K562 (cell line): ENCODE results near the gene VWA5B1.

ENCODE experiments used
- CAMTA2 ChIP-seq: fragments of 250-450 bp; sonication (Bioruptor Pico); conservative IDR thresholded peaks from 2 replicates; pipeline ENCODE4 v1.5.1; 2022
- FOXM1 ChIP-seq, 2 experiments: fragments of 450-650 bp in 1 of 2; sonication (generic) in 1 of 2; formaldehyde crosslinking in 1 of 2; IDR thresholded peaks; 2 replicates each; pipeline versions ENCODE4 v1.6.1 to v1.9.0; 2017 to 2022; ENCODE audit warnings: low read depth in 2 of 2, mild to moderate bottlenecking in 2 of 2, missing genetic modification reagents in 1 of 2, moderate library complexity in 1 of 2
- L3MBTL2 ChIP-seq: fragments of 450-650 bp; IDR thresholded peaks from 2 replicates; pipeline ENCODE4 v1.6.1; 2016; ENCODE audit warnings: mild to moderate bottlenecking, moderate library complexity
- MEF2A ChIP-seq: IDR thresholded peaks from 2 replicates; pipeline ENCODE4 v1.6.1; 2011; ENCODE audit warnings: low read depth, mild to moderate bottlenecking, low read length, moderate library complexity; ENCODE audit not compliant: control insufficient read depth
- NBN ChIP-seq: fragments of 450-650 bp; IDR thresholded peaks from 2 replicates; pipeline ENCODE4 v1.6.1; 2016; ENCODE audit warnings: low read depth, mild to moderate bottlenecking
- PCBP2 ChIP-seq: fragments of 200-400 bp; formaldehyde crosslinking; IDR thresholded peaks from 2 replicates; pipeline ENCODE4 v1.6.1; 2018; ENCODE audit warnings: low read length, low read depth, mild to moderate bottlenecking, moderate library complexity; ENCODE audit not compliant: poor library complexity, severe bottlenecking
- POLR2A ChIP-seq: fragments of 450-650 bp; conservative IDR thresholded peaks from 2 replicates; pipeline ENCODE4 v1.6.1; 2016
- TBL1XR1 ChIP-seq, 2 experiments: IDR thresholded peaks; 2 replicates each; pipeline ENCODE4 v1.6.1; 2012; ENCODE audit warnings: improper control_type of control experiment in 2 of 2, low read length in 2 of 2, mild to moderate bottlenecking in 1 of 2
- ZC3H4 ChIP-seq: sonication (generic); formaldehyde crosslinking; IDR thresholded peaks from 2 replicates; pipeline ENCODE4 v1.9.0; 2021; ENCODE audit warnings: missing genetic modification reagents, borderline replicate concordance
- ZFP30 ChIP-seq: fragments of 250-450 bp; sonication (Bioruptor Pico); IDR thresholded peaks from 2 replicates; pipeline ENCODE4 v1.8.0; 2022; ENCODE audit warnings: moderate library complexity, mild to moderate bottlenecking, inconsistent platforms, borderline replicate concordance
- ZNF41 ChIP-seq: fragments of 250-450 bp; sonication (Bioruptor Pico); conservative IDR thresholded peaks from 2 replicates; pipeline ENCODE4 v1.4.0; 2020; ENCODE audit warnings: mild to moderate bottlenecking
- TF ChIP-seq, protein P1 (sequence below), 2 experiments: fragments of 450-650 bp; IDR thresholded peaks; 2 replicates each; pipeline ENCODE4 v1.6.1; 2016
- TF ChIP-seq, protein P2 (sequence below), 3 experiments: IDR thresholded peaks in 2 of 3; conservative IDR thresholded peaks in 1 of 3; 2 replicates each; pipeline ENCODE4 v1.5.1; 2011 to 2012; ENCODE audit warnings: low read length in 3 of 3, mild to moderate bottlenecking in 3 of 3, control low read depth in 2 of 3, improper control_type of control experiment in 1 of 3, inconsistent platforms in 1 of 3, low read depth in 1 of 3, mixed read lengths in 1 of 3, moderate library complexity in 1 of 3; ENCODE audit not compliant: insufficient read depth in 2 of 3
- TF ChIP-seq, protein P3 (sequence below): IDR thresholded peaks from 2 replicates; pipeline ENCODE4 v1.6.1; 2016; ENCODE audit warnings: missing genetic modification characterization, missing compliant biosample characterization

DNA sequence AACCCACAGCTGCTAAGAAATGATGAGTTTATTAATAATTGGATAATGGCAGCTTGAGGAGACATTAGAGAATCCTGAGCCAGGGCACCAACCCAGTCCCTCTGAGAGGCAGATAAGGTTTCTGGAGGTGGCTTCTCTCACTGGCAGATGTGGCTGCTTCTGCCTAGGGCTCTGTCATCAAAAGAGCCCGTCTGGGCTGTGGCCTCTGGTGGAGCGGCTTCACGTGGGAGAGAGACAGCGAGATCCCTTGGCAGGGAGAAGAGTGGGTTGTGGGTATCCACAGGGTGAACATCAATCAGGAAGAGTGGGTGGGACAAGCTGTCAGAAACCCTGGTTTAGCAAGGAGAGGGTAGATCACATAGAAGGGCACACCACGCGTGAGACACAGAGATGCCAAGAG lies 30.0 kb downstream of the VWA5B1 start:
- TF ChIP-seq POLR2A (no peak), TBL1XR1 (IDR thresholded peaks at IDR 0.05; ENCODE audit: low read length in 2 of 2) (no peak), NBN (no peak), FOXM1 (IDR thresholded peaks at IDR 0.05; ENCODE audit: low read depth) (no peak), FOXM1 (CRISPR knock-in tag; IDR thresholded peaks at IDR 0.05; ENCODE audit: low read depth) (no peak), ZC3H4 (CRISPR knock-in tag) (no peak), PCBP2 (no peak), ZNF41 (no peak), CAMTA2 (no peak), MEF2A (no peak), L3MBTL2 (no peak), ZFP30 (CRISPR knock-in tag) (no peak)
- TF ChIP-seq, protein P1, sequence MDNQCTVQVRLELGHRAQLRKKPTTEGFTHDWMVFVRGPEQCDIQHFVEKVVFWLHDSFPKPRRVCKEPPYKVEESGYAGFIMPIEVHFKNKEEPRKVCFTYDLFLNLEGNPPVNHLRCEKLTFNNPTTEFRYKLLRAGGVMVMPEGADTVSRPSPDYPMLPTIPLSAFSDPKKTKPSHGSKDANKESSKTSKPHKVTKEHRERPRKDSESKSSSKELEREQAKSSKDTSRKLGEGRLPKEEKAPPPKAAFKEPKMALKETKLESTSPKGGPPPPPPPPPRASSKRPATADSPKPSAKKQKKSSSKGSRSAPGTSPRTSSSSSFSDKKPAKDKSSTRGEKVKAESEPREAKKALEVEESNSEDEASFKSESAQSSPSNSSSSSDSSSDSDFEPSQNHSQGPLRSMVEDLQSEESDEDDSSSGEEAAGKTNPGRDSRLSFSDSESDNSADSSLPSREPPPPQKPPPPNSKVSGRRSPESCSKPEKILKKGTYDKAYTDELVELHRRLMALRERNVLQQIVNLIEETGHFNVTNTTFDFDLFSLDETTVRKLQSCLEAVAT (IDR thresholded peaks at IDR 0.05), result no peak
- TF ChIP-seq, protein P2, sequence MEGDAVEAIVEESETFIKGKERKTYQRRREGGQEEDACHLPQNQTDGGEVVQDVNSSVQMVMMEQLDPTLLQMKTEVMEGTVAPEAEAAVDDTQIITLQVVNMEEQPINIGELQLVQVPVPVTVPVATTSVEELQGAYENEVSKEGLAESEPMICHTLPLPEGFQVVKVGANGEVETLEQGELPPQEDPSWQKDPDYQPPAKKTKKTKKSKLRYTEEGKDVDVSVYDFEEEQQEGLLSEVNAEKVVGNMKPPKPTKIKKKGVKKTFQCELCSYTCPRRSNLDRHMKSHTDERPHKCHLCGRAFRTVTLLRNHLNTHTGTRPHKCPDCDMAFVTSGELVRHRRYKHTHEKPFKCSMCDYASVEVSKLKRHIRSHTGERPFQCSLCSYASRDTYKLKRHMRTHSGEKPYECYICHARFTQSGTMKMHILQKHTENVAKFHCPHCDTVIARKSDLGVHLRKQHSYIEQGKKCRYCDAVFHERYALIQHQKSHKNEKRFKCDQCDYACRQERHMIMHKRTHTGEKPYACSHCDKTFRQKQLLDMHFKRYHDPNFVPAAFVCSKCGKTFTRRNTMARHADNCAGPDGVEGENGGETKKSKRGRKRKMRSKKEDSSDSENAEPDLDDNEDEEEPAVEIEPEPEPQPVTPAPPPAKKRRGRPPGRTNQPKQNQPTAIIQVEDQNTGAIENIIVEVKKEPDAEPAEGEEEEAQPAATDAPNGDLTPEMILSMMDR (IDR thresholded peaks at IDR 0.05 in 2 of 3, conservative IDR thresholded peaks at IDR 0.05 in 1 of 3; ENCODE audit: insufficient read depth in 2 of 3, low read depth in 1 of 3, low read length in 3 of 3), result no peak
- TF ChIP-seq, protein P3, sequence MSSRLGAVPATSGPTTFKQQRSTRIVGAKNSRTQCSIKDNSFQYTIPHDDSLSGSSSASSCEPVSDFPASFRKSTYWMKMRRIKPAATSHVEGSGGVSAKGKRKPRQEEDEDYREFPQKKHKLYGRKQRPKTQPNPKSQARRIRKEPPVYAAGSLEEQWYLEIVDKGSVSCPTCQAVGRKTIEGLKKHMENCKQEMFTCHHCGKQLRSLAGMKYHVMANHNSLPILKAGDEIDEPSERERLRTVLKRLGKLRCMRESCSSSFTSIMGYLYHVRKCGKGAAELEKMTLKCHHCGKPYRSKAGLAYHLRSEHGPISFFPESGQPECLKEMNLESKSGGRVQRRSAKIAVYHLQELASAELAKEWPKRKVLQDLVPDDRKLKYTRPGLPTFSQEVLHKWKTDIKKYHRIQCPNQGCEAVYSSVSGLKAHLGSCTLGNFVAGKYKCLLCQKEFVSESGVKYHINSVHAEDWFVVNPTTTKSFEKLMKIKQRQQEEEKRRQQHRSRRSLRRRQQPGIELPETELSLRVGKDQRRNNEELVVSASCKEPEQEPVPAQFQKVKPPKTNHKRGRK (tag), result no peak
